ENCODE data around the gene HS2ST1.

HS2ST1 gene

GRCh38 chr1:87121711-87122163, 207.3 kb downstream of the HS2ST1 start:
- ChIA-PET CTCF (interaction anchor here (0.8 kb wide), 1 partner anchor 11 kb away, joined by 4 read pairs; no protein-coding TSS in a partner anchor), POLR2A (no interaction called here)
- H3K36me3 ChIP-seq (ENCODE audit: control insufficient read depth in 2 of 2, insufficient read depth in 1 of 2, low read length in 2 of 2): no peaks in the 10 kb centered on the region
- H3K4me1 ChIP-seq (ENCODE audit: control insufficient read depth, insufficient read depth, low read length): no peaks in the 10 kb centered on the region
- TF ChIP-seq KLF10 (tag by site-specific recombination; IDR thresholded peaks at IDR 0.05): no peak
- H3K27ac ChIP-seq (ENCODE audit: extremely low read depth, low read depth, low read length): no peak overlapping the region
- no peaks in the 10 kb centered on the region for H3K9me3 ChIP-seq (ENCODE audit: control insufficient read depth, insufficient read depth, low read depth, low read length)
- H3K4me3 ChIP-seq (ENCODE audit: low read depth, low read length): no peak overlapping the region

GRCh38 chr1:87122243-87122642, 207.8 kb downstream of the HS2ST1 start:
- CTCF ChIA-PET: no interaction called here
- Histone ChIP-seq H3K36me3 (ENCODE audit: control insufficient read depth in 2 of 2, insufficient read depth in 1 of 2, low read length in 2 of 2) (no peaks in the 10 kb centered on the region), H3K27ac (ENCODE audit: extremely low read depth, low read depth, low read length) (no peak overlapping the region), H3K4me3 (ENCODE audit: low read depth, low read length) (no peak overlapping the region), H3K9me3 (ENCODE audit: control insufficient read depth, insufficient read depth, low read depth, low read length) (no peaks in the 10 kb centered on the region), H3K4me1 (ENCODE audit: control insufficient read depth, insufficient read depth, low read length) (no peaks in the 10 kb centered on the region)
- POLR2A ChIA-PET: no interaction called here
- TF ChIP-seq ZNF184 (tag by site-specific recombination; IDR thresholded peaks at IDR 0.05): no peak
- TF ChIP-seq YY2 (tag by site-specific recombination; IDR thresholded peaks at IDR 0.05): no peak
- TF ChIP-seq ZNF10 (tag by site-specific recombination; IDR thresholded peaks at IDR 0.05): no peak
- no peak for TF ChIP-seq REPIN1 (tag by site-specific recombination; IDR thresholded peaks at IDR 0.05; ENCODE audit: low read depth)
- TF ChIP-seq ZNF366 (tag by site-specific recombination; conservative IDR thresholded peaks at IDR 0.05): no peak
- TF ChIP-seq ZNF146 (tag by site-specific recombination; IDR thresholded peaks at IDR 0.05): no peak
- TF ChIP-seq ZNF292 (tag by site-specific recombination; IDR thresholded peaks at IDR 0.05; ENCODE audit: borderline replicate concordance, low read depth): no peak
- no peak for TF ChIP-seq ZNF664 (tag by site-specific recombination; IDR thresholded peaks at IDR 0.05)
- no peak for TF ChIP-seq ZNF555 (tag by site-specific recombination; conservative IDR thresholded peaks at IDR 0.05)

DNA sequence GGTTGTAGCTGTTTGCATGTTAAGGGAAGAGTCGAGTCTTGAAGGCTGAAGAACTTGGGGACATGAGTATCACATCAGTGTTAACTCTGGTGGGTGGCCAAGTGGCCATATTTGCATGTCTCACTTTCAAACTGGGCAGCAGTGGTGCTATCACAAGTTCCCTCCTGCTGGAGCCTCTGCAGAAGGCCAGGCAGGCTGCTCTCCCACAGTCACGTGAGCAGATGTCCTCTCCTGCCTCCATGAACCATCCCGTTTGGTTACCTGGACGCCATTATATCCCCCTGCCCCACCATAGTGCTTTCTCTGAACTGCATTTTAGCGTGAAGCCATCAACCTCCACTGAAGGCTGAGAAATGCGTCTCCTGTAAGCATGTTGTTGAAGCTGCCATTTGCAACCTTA, 209.2 kb downstream of the HS2ST1 start:
- Histone ChIP-seq H3K4me1 (ENCODE audit: control insufficient read depth, insufficient read depth, low read length) (no peaks in the 10 kb centered on the region), H3K9me3 (ENCODE audit: control insufficient read depth, insufficient read depth, low read depth, low read length) (no peaks in the 10 kb centered on the region), H3K27ac (ENCODE audit: extremely low read depth, low read depth, low read length) (no peak overlapping the region), H3K4me3 (ENCODE audit: low read depth, low read length) (no peak overlapping the region), H3K36me3 (ENCODE audit: control insufficient read depth in 2 of 2, insufficient read depth in 1 of 2, low read length in 2 of 2) (no peaks in the 10 kb centered on the region)
- TF ChIP-seq ZBTB6 (tag by site-specific recombination; IDR thresholded peaks at IDR 0.05) (no peak), ZNF585B (tag by site-specific recombination; IDR thresholded peaks at IDR 0.05) (no peak), ZNF112 (tag by site-specific recombination; IDR thresholded peaks at IDR 0.05) (no peak), ZNF473 (tag by site-specific recombination; IDR thresholded peaks at IDR 0.05) (no peak), ZBTB48 (tag by site-specific recombination; IDR thresholded peaks at IDR 0.05) (no peak), SCRT1 (tag by site-specific recombination; IDR thresholded peaks at IDR 0.05; ENCODE audit: borderline replicate concordance) (no peak), ZNF560 (tag by site-specific recombination; IDR thresholded peaks at IDR 0.05; ENCODE audit: borderline replicate concordance) (no peak)
- ChIA-PET CTCF (no interaction called here), POLR2A (no interaction called here)

DNA sequence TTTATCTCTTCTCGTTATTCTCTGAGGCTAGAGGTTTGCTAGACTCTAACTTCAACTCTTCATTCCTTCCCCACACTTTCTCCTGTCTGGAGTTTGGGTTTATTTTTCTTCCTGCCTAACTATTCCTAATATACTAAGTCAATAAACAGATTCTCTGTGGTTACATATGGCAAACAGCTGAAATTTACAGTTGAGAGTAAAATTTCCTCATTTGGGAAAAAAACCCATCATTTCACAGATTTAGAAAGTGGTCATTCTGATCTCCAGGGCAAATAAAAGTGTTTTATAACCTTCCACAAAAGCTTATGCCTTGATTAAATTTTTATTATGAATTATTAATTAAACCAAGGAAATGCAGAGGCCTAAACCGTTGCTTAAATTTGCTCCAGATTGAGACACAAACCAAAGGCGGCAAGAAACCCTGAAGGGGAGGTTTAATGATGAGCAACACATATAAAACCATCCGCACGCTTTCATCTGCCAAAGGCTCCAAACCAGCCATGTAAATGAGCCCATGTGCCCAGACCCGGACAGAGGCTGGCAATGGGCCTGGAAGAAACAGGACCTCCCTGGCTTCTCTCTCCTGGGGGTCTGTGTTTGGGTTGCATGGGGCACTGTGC, 212.6 kb downstream of the HS2ST1 start:
- H3K27ac ChIP-seq (ENCODE audit: extremely low read depth, low read depth, low read length): no peak overlapping the region
- ChIA-PET POLR2A (interaction anchor here (0.6 kb wide), 1 partner anchor 64 kb away, joined by 3 read pairs; no protein-coding TSS in a partner anchor), CTCF (no interaction called here)
- H3K36me3 ChIP-seq (ENCODE audit: control insufficient read depth in 2 of 2, insufficient read depth in 1 of 2, low read length in 2 of 2): no peaks in the 10 kb centered on the region
- no peaks in the 10 kb centered on the region for H3K9me3 ChIP-seq (ENCODE audit: control insufficient read depth, insufficient read depth, low read depth, low read length)
- TF ChIP-seq YY1 (tag by site-specific recombination; IDR thresholded peaks at IDR 0.05): no peak
- peak; percentile 16; the same call in 1 of the 2 replicates for TF ChIP-seq GLIS1 (tag by site-specific recombination; IDR thresholded peaks at IDR 0.05)
- no peak overlapping the region for H3K4me3 ChIP-seq (ENCODE audit: low read depth, low read length)
- no peaks in the 10 kb centered on the region for H3K4me1 ChIP-seq (ENCODE audit: control insufficient read depth, insufficient read depth, low read length)
